ENCODE measurements around the gene LHB. TPM values are rescaled to one million over a fixed set of nuclear protein-coding genes. Genes with fewer than 3 reads are reported as not detected.

Gene LHB
- total RNA-seq, 1 experiment from 2014 or later = 0.68 TPM

GRCh38 chr19:49064768-49065611 lies 48.1 kb upstream of the LHB start, which contains the start of gene NTF4:
NTF4 (minus strand) TSS chr19:49064818; CDS start chr19:49061997, 2,821 bp downstream.
- intact Hi-C loops (cut with micrococcal nuclease; ENCODE audit: unreplicated experiment) = loop anchor here (2.0 kb wide), 1 partner anchor 20 kb away; the partner anchor contains the start of gene SNRNP70
- Mint-ChIP-seq H3K36me3 (ENCODE audit: insufficient read depth, unreplicated experiment) (peaks cover 9% of the 10 kb centered on the region), H3K27ac (ENCODE audit: unreplicated experiment) (peak within 1 kb of the TSS; percentile 73), H3K4me3 (ENCODE audit: unreplicated experiment) (peak within 1 kb of the TSS; percentile 71), H3K27me3 (ENCODE audit: insufficient read depth, unreplicated experiment) (no peaks in the 10 kb centered on the region), H3K4me1 (ENCODE audit: low read depth, unreplicated experiment) (peaks cover 26% of the 10 kb centered on the region), H3K9me3 (ENCODE audit: unreplicated experiment) (peaks cover 18% of the 10 kb centered on the region)
- ChIA-PET CTCF (interaction anchor here (0.6 to 1.8 kb wide), 11 partner anchors 9 to 1292 kb away, joined by 4 to 16 read pairs (median 5); partner anchors contain the start of genes AP2A1, GYS1 and RUVBL2), POLR2A (interaction anchor here (0.6 to 1.2 kb wide), 7 partner anchors 9 to 279 kb away, joined by 3 to 8 read pairs (median 3); partner anchors contain the start of genes GYS1 and RUVBL2)
- no peaks in the 10 kb centered on the region for H3K27me3 ChIP-seq (replicated peaks; ENCODE audit: control insufficient read depth, insufficient read depth, low read length)
- peaks cover 34% of the 10 kb centered on the region for H3K4me1 ChIP-seq
- BruUV-seq (replicated peaks) = no TSS peak
- DNase-seq = peak; percentile 92
- no peaks in the 10 kb centered on the region for H3K9me3 ChIP-seq
- peak in 1 of 2 experiments; percentile 29 for TF ChIP-seq CTCF (IDR thresholded peaks at IDR 0.05; ENCODE audit: insufficient read depth in 1 of 2, low read depth in 1 of 2, low read length in 1 of 2, severe bottlenecking in 1 of 2, unreplicated experiment in 1 of 2)
- no peaks in the 10 kb centered on the region for H3K36me3 ChIP-seq (ENCODE audit: control insufficient read depth, insufficient read depth, low read length)
- peak within 1 kb of the TSS; percentile 38 for H3K4me3 ChIP-seq (ENCODE audit: low read depth, low read length)

- H3K36me3 Mint-ChIP-seq (ENCODE audit: insufficient read depth, unreplicated experiment) = peaks cover 6% of the 10 kb centered on the region
- Histone ChIP-seq H3K36me3 (ENCODE audit: control insufficient read depth, insufficient read depth, low read length) (no peaks in the 10 kb centered on the region), H3K9me3 (no peaks in the 10 kb centered on the region), H3K4me3 (ENCODE audit: low read depth, low read length) (peak overlapping the region; percentile 38), H3K4me1 (peaks cover 34% of the 10 kb centered on the region), H3K27me3 (replicated peaks; ENCODE audit: control insufficient read depth, insufficient read depth, low read length) (no peaks in the 10 kb centered on the region)
- DNase-seq = peak; percentile 55 to 80
- peaks cover 10% of the 10 kb centered on the region for H3K9me3 Mint-ChIP-seq (ENCODE audit: unreplicated experiment)
- no peak for TF ChIP-seq CTCF (IDR thresholded peaks at IDR 0.05; ENCODE audit: insufficient read depth in 1 of 2, low read depth in 1 of 2, low read length in 1 of 2, severe bottlenecking in 1 of 2, unreplicated experiment in 1 of 2)
- peaks cover 26% of the 10 kb centered on the region for H3K4me1 Mint-ChIP-seq (ENCODE audit: low read depth, unreplicated experiment)
- H3K27me3 Mint-ChIP-seq (ENCODE audit: insufficient read depth, unreplicated experiment) = no peaks in the 10 kb centered on the region
- peak overlapping the region; percentile 71 for H3K4me3 Mint-ChIP-seq (ENCODE audit: unreplicated experiment)
- ChIA-PET POLR2A (interaction anchor here (0.6 to 1.2 kb wide), 5 partner anchors 8 to 161 kb away, joined by 3 to 8 read pairs (median 3); partner anchors contain the start of genes GYS1 and RUVBL2), CTCF (interaction anchor here (0.6 to 1.8 kb wide), 8 partner anchors 8 to 1293 kb away, joined by 4 to 16 read pairs (median 5); a partner anchor contains a TSS)
- intact Hi-C loops (cut with micrococcal nuclease; ENCODE audit: unreplicated experiment) = loop anchor here (2.0 kb wide), 1 partner anchor 21 kb away; the partner anchor contains the start of gene SNRNP70
- BruUV-seq (replicated peaks) = no TSS peak
- H3K27ac Mint-ChIP-seq (ENCODE audit: unreplicated experiment) = peak overlapping the region; percentile 73
These were observed 47.2 kb upstream of the LHB start for GRCh38 chr19:49064029-49064629.

- peaks cover 6% of the 10 kb centered on the region for H3K36me3 Mint-ChIP-seq (ENCODE audit: insufficient read depth, unreplicated experiment)
- H3K36me3 ChIP-seq (ENCODE audit: control insufficient read depth, insufficient read depth, low read length) = no peaks in the 10 kb centered on the region
- no peak overlapping the region for H3K27ac Mint-ChIP-seq (ENCODE audit: unreplicated experiment)
- no peak overlapping the region for H3K4me3 ChIP-seq (ENCODE audit: low read depth, low read length)
- TF ChIP-seq CTCF (IDR thresholded peaks at IDR 0.05; ENCODE audit: insufficient read depth in 1 of 2, low read depth in 1 of 2, low read length in 1 of 2, severe bottlenecking in 1 of 2, unreplicated experiment in 1 of 2) = no peak
- POLR2A ChIA-PET = no interaction called here
- peaks cover 18% of the 10 kb centered on the region for H3K4me1 Mint-ChIP-seq (ENCODE audit: low read depth, unreplicated experiment)
- peaks cover 6% of the 10 kb centered on the region for H3K27me3 Mint-ChIP-seq (ENCODE audit: insufficient read depth, unreplicated experiment)
- intact Hi-C loops (cut with micrococcal nuclease; ENCODE audit: unreplicated experiment) = no loop called here
- no peaks in the 10 kb centered on the region for H3K27me3 ChIP-seq (replicated peaks; ENCODE audit: control insufficient read depth, insufficient read depth, low read length)
- no peaks in the 10 kb centered on the region for H3K9me3 Mint-ChIP-seq (ENCODE audit: unreplicated experiment)
- H3K9me3 ChIP-seq = no peaks in the 10 kb centered on the region
- H3K4me3 Mint-ChIP-seq (ENCODE audit: unreplicated experiment) = no peak overlapping the region
- no TSS peak for BruUV-seq (replicated peaks)
- no peak for DNase-seq
- peaks cover 25% of the 10 kb centered on the region for H3K4me1 ChIP-seq
- CTCF ChIA-PET = no interaction called here
These were observed 44.6 kb upstream of the LHB start for GRCh38 chr19:49061445-49061844.

Measured in Caco-2 (cell line).